GM23248 (cell line): ENCODE results near the gene GEMIN7.

Experiments used
- EZH2 ChIP-seq: fragments of 200-600 bp; sonication (generic); IDR thresholded peaks from 2 replicates; pipeline ENCODE4 v1.6.1; 2018; ENCODE audit warnings: antibody characterized with exemption, mild to moderate bottlenecking; ENCODE audit not compliant: insufficient read depth, poor library complexity, severe bottlenecking
- EZH2phosphoT487 ChIP-seq: fragments of 200-600 bp; sonication (generic); IDR thresholded peaks from 2 replicates; pipeline ENCODE4 v1.6.1; 2018; ENCODE audit warnings: antibody characterized with exemption, moderate library complexity, mild to moderate bottlenecking, low read depth; ENCODE audit not compliant: insufficient read depth

- no peak for TF ChIP-seq EZH2
- no peak for TF ChIP-seq EZH2phosphoT487
These were observed 12.0 kb upstream of the GEMIN7 start for GRCh38 chr19:45066921-45067661.
